ENCODE results near the gene BCL2L14. TPM values are rescaled to one million over a fixed set of nuclear protein-coding genes. Genes with fewer than 3 reads are reported as not detected.

Gene BCL2L14
- polyA plus RNA-seq, 4 donors: 19.2 to 49.2 (median 26.2) TPM

DNA sequence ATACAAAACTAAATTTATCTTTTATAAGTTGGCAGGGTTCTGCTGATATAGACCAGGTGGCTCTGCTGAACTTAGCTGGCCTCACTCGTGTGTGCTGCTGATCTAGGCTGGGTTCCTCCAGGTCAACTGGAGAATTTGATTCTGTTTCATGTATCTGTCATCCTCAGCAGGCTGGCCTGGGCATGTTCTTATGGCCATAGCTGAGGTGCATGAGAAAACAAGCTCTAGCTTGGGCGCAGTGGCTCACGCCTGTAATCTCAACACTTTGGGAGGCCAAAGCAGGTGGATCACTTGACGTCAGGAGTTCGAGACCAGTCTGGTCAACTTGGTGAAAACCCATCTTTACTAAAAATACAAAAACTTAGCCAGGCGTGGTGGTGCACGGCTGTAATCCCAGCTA, 24.3 kb upstream of the BCL2L14 start:
- no peak overlapping the region for H3K27ac ChIP-seq (ENCODE audit: low read depth in 1 of 3, low read length in 2 of 3)
- no peaks in the 10 kb centered on the region for H3K36me3 ChIP-seq (ENCODE audit: control insufficient read depth in 3 of 3, insufficient read depth in 2 of 3, low read depth in 1 of 3, low read length in 3 of 3)
- H3K9me3 ChIP-seq (ENCODE audit: control insufficient read depth in 2 of 2, insufficient read depth in 1 of 2, low read depth in 1 of 2, low read length in 1 of 2): no peaks in the 10 kb centered on the region
- H3K4me3 ChIP-seq (ENCODE audit: low read depth in 1 of 3, low read length in 3 of 3): no peak overlapping the region
- no peaks in the 10 kb centered on the region for H3K27me3 ChIP-seq (ENCODE audit: control insufficient read depth in 3 of 3, insufficient read depth in 3 of 3, low read length in 3 of 3)
- H3K4me1 ChIP-seq (ENCODE audit: control insufficient read depth in 3 of 3, insufficient read depth in 2 of 3, low read depth in 1 of 3, low read length in 2 of 3): no peaks in the 10 kb centered on the region
- no peak for DNase-seq
- WGBS, 3 donors: 87 to 93% (median 91%) methylated on average over 7 of the region's 7 CpGs
- no peak for FAIRE-seq

GRCh38 chr12:12047682-12048081, 23.1 kb upstream of the BCL2L14 start:
- FAIRE-seq (no peak), DNase-seq (no peak)
- no peaks in the 10 kb centered on the region for H3K9me3 ChIP-seq (ENCODE audit: control insufficient read depth in 2 of 2, insufficient read depth in 1 of 2, low read depth in 1 of 2, low read length in 1 of 2)
- H3K36me3 ChIP-seq (ENCODE audit: control insufficient read depth in 3 of 3, insufficient read depth in 2 of 3, low read depth in 1 of 3, low read length in 3 of 3): no peaks in the 10 kb centered on the region
- H3K27me3 ChIP-seq (ENCODE audit: control insufficient read depth in 3 of 3, insufficient read depth in 3 of 3, low read length in 3 of 3): no peaks in the 10 kb centered on the region
- no peak overlapping the region for H3K4me3 ChIP-seq (ENCODE audit: low read depth in 1 of 3, low read length in 3 of 3)
- WGBS, 3 donors: 89 to 95% (median 92%) methylated on average over 3 of the region's 3 CpGs
- H3K4me1 ChIP-seq (ENCODE audit: control insufficient read depth in 3 of 3, insufficient read depth in 2 of 3, low read depth in 1 of 3, low read length in 2 of 3): no peaks in the 10 kb centered on the region
- H3K27ac ChIP-seq (ENCODE audit: low read depth in 1 of 3, low read length in 2 of 3): no peak overlapping the region

- FAIRE-seq (no peak), DNase-seq (no peak)
- WGBS, 3 donors: 77 to 93% (median 92%) methylated on average over 4 of the region's 4 CpGs
- Histone ChIP-seq H3K27ac (ENCODE audit: low read depth in 1 of 3, low read length in 2 of 3) (no peak overlapping the region), H3K4me1 (ENCODE audit: control insufficient read depth in 3 of 3, insufficient read depth in 2 of 3, low read depth in 1 of 3, low read length in 2 of 3) (no peaks in the 10 kb centered on the region), H3K4me3 (ENCODE audit: low read depth in 1 of 3, low read length in 3 of 3) (no peak overlapping the region), H3K36me3 (ENCODE audit: control insufficient read depth in 3 of 3, insufficient read depth in 2 of 3, low read depth in 1 of 3, low read length in 3 of 3) (no peaks in the 10 kb centered on the region), H3K9me3 (ENCODE audit: control insufficient read depth in 2 of 2, insufficient read depth in 1 of 2, low read depth in 1 of 2, low read length in 1 of 2) (no peaks in the 10 kb centered on the region), H3K27me3 (ENCODE audit: control insufficient read depth in 3 of 3, insufficient read depth in 3 of 3, low read length in 3 of 3) (no peaks in the 10 kb centered on the region)
Observed at GRCh38 chr12:12048266-12048665, 22.5 kb upstream of the BCL2L14 start.

DNA sequence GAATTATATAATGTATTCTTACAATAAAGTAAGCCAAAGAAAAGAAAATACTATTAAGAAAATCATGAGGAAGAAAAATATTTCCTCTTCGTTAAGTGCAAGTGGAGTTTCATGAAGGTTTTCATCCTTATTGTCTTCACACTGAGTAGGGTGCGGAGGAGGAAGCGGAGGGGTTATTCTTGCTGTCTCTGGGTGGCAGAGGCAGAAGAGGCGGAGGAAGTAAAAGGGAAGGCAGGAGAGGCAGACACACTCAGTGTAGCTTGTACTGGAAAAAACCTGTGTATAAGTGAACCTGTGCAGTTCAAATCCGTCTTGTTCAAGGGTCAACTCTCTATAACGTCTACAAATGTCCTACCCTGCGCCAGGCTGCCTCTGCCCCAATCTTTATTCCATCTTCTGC, 22.0 kb upstream of the BCL2L14 start:
- Histone ChIP-seq H3K27ac (ENCODE audit: low read depth in 1 of 3, low read length in 2 of 3) (no peak overlapping the region), H3K27me3 (ENCODE audit: control insufficient read depth in 3 of 3, insufficient read depth in 3 of 3, low read length in 3 of 3) (no peaks in the 10 kb centered on the region), H3K4me1 (ENCODE audit: control insufficient read depth in 3 of 3, insufficient read depth in 2 of 3, low read depth in 1 of 3, low read length in 2 of 3) (no peaks in the 10 kb centered on the region), H3K4me3 (ENCODE audit: low read depth in 1 of 3, low read length in 3 of 3) (no peak overlapping the region), H3K9me3 (ENCODE audit: control insufficient read depth in 2 of 2, insufficient read depth in 1 of 2, low read depth in 1 of 2, low read length in 1 of 2) (no peaks in the 10 kb centered on the region), H3K36me3 (ENCODE audit: control insufficient read depth in 3 of 3, insufficient read depth in 2 of 3, low read depth in 1 of 3, low read length in 3 of 3) (no peaks in the 10 kb centered on the region)
- no peak for FAIRE-seq
- WGBS, 3 donors: 84 to 89% (median 86%) methylated on average over 7 of the region's 7 CpGs
- no peak for DNase-seq

DNA sequence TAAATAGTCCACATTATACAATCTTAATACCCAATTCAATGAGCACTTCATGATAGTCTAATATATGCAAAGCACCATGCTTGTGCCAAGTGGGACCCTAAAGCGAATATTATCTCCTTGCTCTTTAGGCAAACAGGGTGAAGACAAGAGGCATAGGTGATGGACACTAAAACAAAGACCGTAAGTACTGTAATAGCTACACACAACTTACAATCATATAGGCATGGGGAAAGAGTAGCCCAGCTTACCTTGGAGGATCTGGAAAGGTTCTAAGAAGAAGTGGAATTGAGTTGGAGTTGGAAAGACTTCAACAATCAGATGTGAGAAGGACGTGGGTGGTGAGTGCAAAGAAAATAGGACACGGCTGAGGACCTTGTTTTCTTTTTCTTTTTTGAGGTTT, 19.1 kb upstream of the BCL2L14 start:
- Histone ChIP-seq H3K27me3 (ENCODE audit: control insufficient read depth in 3 of 3, insufficient read depth in 3 of 3, low read length in 3 of 3) (no peaks in the 10 kb centered on the region), H3K4me1 (ENCODE audit: control insufficient read depth in 3 of 3, insufficient read depth in 2 of 3, low read depth in 1 of 3, low read length in 2 of 3) (no peaks in the 10 kb centered on the region), H3K27ac (ENCODE audit: low read depth in 1 of 3, low read length in 2 of 3) (no peak overlapping the region), H3K36me3 (ENCODE audit: control insufficient read depth in 3 of 3, insufficient read depth in 2 of 3, low read depth in 1 of 3, low read length in 3 of 3) (no peaks in the 10 kb centered on the region), H3K9me3 (ENCODE audit: control insufficient read depth in 2 of 2, insufficient read depth in 1 of 2, low read depth in 1 of 2, low read length in 1 of 2) (no peaks in the 10 kb centered on the region), H3K4me3 (ENCODE audit: low read depth in 1 of 3, low read length in 3 of 3) (no peak overlapping the region)
- DNase-seq (no peak), FAIRE-seq (no peak)
- WGBS, 3 donors: 83 to 90% (median 85%) methylated on average over 4 of the region's 4 CpGs

GRCh38 chr12:12054993-12055392, 15.7 kb upstream of the BCL2L14 start:
- no peak for FAIRE-seq
- H3K27ac ChIP-seq (ENCODE audit: low read depth in 1 of 3, low read length in 2 of 3): no peak overlapping the region
- H3K27me3 ChIP-seq (ENCODE audit: control insufficient read depth in 3 of 3, insufficient read depth in 3 of 3, low read length in 3 of 3): no peaks in the 10 kb centered on the region
- H3K36me3 ChIP-seq (ENCODE audit: control insufficient read depth in 3 of 3, insufficient read depth in 2 of 3, low read depth in 1 of 3, low read length in 3 of 3): no peaks in the 10 kb centered on the region
- no peak for DNase-seq
- H3K4me3 ChIP-seq (ENCODE audit: low read depth in 1 of 3, low read length in 3 of 3): no peak overlapping the region
- 67 to 83% (median 78%) methylated on average over 5 of the region's 5 CpGs for WGBS, 3 donors
- H3K4me1 ChIP-seq (ENCODE audit: control insufficient read depth in 3 of 3, insufficient read depth in 2 of 3, low read depth in 1 of 3, low read length in 2 of 3): no peaks in the 10 kb centered on the region
- H3K9me3 ChIP-seq (ENCODE audit: control insufficient read depth in 2 of 2, insufficient read depth in 1 of 2, low read depth in 1 of 2, low read length in 1 of 2): no peaks in the 10 kb centered on the region

- Histone ChIP-seq H3K36me3 (ENCODE audit: control insufficient read depth in 3 of 3, insufficient read depth in 2 of 3, low read depth in 1 of 3, low read length in 3 of 3) (no peaks in the 10 kb centered on the region), H3K4me1 (ENCODE audit: control insufficient read depth in 3 of 3, insufficient read depth in 2 of 3, low read depth in 1 of 3, low read length in 2 of 3) (no peaks in the 10 kb centered on the region), H3K27me3 (ENCODE audit: control insufficient read depth in 3 of 3, insufficient read depth in 3 of 3, low read length in 3 of 3) (no peaks in the 10 kb centered on the region), H3K9me3 (ENCODE audit: control insufficient read depth in 2 of 2, insufficient read depth in 1 of 2, low read depth in 1 of 2, low read length in 1 of 2) (no peaks in the 10 kb centered on the region), H3K27ac (ENCODE audit: low read depth in 1 of 3, low read length in 2 of 3) (no peak overlapping the region), H3K4me3 (ENCODE audit: low read depth in 1 of 3, low read length in 3 of 3) (no peak overlapping the region)
- no peak for DNase-seq
- no peak for FAIRE-seq
- 13 to 43% (median 25%) methylated on average over 4 of the region's 4 CpGs for WGBS, 3 donors
Observed at GRCh38 chr12:12056951-12057350, 13.8 kb upstream of the BCL2L14 start.

GRCh38 chr12:12064596-12064995, 6.1 kb upstream of the BCL2L14 start:
- 82 to 89% (median 88%) methylated on average over 4 of the region's 4 CpGs for WGBS, 3 donors
- Histone ChIP-seq H3K27ac (ENCODE audit: low read depth in 1 of 3, low read length in 2 of 3) (no peak overlapping the region), H3K4me3 (ENCODE audit: low read depth in 1 of 3, low read length in 3 of 3) (no peak overlapping the region), H3K36me3 (ENCODE audit: control insufficient read depth in 3 of 3, insufficient read depth in 2 of 3, low read depth in 1 of 3, low read length in 3 of 3) (no peaks in the 10 kb centered on the region), H3K9me3 (ENCODE audit: control insufficient read depth in 2 of 2, insufficient read depth in 1 of 2, low read depth in 1 of 2, low read length in 1 of 2) (no peaks in the 10 kb centered on the region), H3K4me1 (ENCODE audit: control insufficient read depth in 3 of 3, insufficient read depth in 2 of 3, low read depth in 1 of 3, low read length in 2 of 3) (no peaks in the 10 kb centered on the region), H3K27me3 (ENCODE audit: control insufficient read depth in 3 of 3, insufficient read depth in 3 of 3, low read length in 3 of 3) (no peaks in the 10 kb centered on the region)
- DNase-seq: no peak
- no peak for FAIRE-seq

DNA sequence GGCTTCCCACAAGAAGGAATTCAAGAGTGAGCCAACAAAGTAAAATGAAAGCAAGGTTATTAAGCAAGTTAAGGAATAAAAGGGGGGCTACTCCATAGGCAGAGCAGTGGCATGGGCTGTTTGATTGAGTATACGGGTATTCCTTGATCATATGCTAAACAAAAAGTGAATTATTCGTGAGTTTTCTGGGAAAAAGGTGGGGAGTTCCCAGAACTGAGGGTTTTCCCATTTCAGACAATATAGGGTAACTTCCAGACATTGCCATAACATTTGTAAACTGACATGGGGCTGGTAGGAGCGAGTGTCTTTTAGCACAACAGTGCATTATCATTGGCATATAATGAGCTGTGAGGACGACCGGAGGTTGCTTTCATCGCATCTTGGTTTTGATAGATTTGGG, 2.0 kb upstream of the BCL2L14 start:
- Histone ChIP-seq H3K27ac (ENCODE audit: low read depth in 1 of 3, low read length in 2 of 3) (no peak overlapping the region), H3K4me1 (ENCODE audit: control insufficient read depth in 3 of 3, insufficient read depth in 2 of 3, low read depth in 1 of 3, low read length in 2 of 3) (peaks cover 0 to 8% (median 0%) of the 10 kb centered on the region in 3 donors), H3K27me3 (ENCODE audit: control insufficient read depth in 3 of 3, insufficient read depth in 3 of 3, low read length in 3 of 3) (no peaks in the 10 kb centered on the region), H3K4me3 (ENCODE audit: low read depth in 1 of 3, low read length in 3 of 3) (no peak overlapping the region), H3K9me3 (ENCODE audit: control insufficient read depth in 2 of 2, insufficient read depth in 1 of 2, low read depth in 1 of 2, low read length in 1 of 2) (no peaks in the 10 kb centered on the region), H3K36me3 (ENCODE audit: control insufficient read depth in 3 of 3, insufficient read depth in 2 of 3, low read depth in 1 of 3, low read length in 3 of 3) (peaks cover 0 to 6% (median 0%) of the 10 kb centered on the region in 3 donors)
- WGBS, 3 donors: 83 to 91% (median 89%) methylated on average over 6 of the region's 6 CpGs
- FAIRE-seq (no peak), DNase-seq (no peak)
